NCI-H1417 treated with DMSO at 0.1 percent for 48 hours (cell line): ENCODE data around the gene FGD6.
"Not testable (repeated sequence)": the region's sequence is repeated elsewhere in the genome, so short reads cannot be mapped to it uniquely, and the experiment has no call there.

Source experiments
- DNase-seq: peaks from one replicate; lab custom pipeline; 2025; lab: John Stamatoyannopoulos, UW

The FGD6 gene

GRCh38 chr12:95205016-95205624 lies 12.1 kb downstream of the FGD6 start:
- no peak for DNase-seq

GRCh38 chr12:95204141-95204866 lies 13.0 kb downstream of the FGD6 start:
- DNase-seq: no peak

DNA sequence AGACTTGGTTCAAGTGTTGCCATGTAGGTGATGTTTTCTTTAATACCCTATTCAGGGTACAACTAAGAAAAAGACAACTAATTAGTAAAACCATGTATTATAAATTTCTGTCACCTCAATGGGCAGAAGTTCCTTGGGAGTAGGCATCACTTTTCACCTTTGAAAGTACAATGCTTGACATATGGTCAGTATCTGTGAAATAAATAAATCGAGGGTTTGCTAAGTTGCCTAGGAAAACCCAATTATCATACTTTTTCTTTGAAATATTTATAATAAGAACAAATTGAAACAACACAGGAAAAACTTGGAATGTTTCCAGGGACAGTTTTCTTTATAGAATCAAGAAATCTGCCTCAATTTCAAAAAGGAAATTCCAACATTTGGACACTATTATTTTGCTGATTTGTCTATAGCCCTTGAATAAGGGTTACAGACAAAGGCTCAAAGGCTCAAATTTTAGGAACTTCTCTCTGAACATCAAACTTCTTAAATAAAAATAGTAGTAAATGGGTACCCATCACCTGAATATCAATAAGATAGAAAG lies 13.7 kb downstream of the FGD6 start:
- DNase-seq: no peak

DNA sequence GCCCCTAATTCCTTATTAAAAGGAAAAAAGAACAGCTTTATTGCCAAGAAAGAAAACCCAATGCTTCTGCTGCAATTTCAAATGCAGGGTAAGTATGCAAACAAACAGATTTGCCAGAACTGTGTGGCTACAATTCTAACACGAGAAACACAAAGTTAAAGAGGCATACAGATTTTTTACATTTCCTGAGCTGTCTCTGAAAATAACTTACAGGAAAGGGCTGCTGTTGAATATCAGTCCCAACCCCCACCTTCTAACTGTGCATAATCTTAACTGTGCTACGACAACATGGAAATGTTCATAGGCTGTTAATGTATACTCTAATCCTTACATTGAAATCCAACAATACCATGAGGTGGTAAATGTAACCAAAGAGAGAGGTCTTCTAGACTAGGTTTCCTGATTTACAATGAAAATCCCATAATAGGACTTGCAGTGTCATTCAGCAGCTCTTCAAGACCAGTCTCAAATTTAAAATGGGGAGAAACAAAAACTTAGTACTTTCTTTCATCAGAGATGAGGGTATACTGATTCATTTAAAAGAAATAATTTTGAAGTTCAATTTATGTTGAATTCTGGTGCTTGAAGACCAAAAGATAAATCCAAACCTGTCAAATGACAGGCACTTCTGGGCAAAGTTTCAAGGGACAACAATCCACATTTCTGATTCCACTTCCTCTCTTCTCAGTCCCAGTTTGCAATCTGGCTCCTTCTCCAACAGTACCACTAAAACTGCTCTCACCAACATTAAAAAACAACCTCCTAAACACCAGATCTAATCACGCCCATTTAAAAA lies 14.4 kb downstream of the FGD6 start:
- no peak for DNase-seq

DNA sequence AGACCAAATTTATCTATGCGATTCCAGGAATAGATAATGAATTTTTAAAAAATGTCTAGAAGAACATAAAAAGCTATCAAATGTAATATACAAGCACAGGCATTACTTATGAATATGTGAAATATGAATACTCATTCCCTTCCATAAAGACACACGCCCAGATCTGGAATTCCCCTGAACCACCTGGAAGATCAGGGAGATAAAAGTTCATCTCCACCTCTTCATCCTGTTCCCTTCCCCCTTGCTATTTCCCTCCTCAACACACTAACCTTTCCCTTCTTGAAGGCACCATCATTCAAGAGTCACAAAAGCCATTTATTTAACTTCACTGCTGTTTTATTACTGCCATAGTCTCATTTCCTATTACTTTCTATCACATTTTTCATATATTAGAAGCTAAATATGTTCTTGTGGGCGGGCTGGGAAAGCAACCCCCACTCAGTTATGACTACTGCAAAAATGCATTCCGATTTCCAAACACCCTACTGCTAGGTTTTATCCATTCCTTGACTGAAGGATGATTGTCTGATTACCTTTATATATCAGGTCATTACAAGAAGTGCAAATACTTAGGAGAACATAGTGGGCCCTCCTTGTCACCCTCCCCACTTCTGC lies 16.1 kb downstream of the FGD6 start:
- DNase-seq: no peak

- no peak for DNase-seq
Observed at GRCh38 chr12:95200128-95200894, 17.0 kb downstream of the FGD6 start.

- DNase-seq: no peak
Observed at GRCh38 chr12:95198914-95199313, 18.4 kb downstream of the FGD6 start.

GRCh38 chr12:95197636-95198035 lies 19.6 kb downstream of the FGD6 start:
- no peak for DNase-seq

GRCh38 chr12:95196875-95197569 lies 20.2 kb downstream of the FGD6 start:
- DNase-seq: not testable (repeated sequence)

- no peak for DNase-seq
Observed at GRCh38 chr12:95195122-95195521, 22.1 kb downstream of the FGD6 start.

GRCh38 chr12:95193139-95193538 lies 24.1 kb downstream of the FGD6 start:
- no peak for DNase-seq

GRCh38 chr12:95192271-95192670 lies 25.0 kb downstream of the FGD6 start:
- DNase-seq: no peak

- DNase-seq: no peak
Observed at GRCh38 chr12:95191060-95191696, 26.1 kb downstream of the FGD6 start.

DNA sequence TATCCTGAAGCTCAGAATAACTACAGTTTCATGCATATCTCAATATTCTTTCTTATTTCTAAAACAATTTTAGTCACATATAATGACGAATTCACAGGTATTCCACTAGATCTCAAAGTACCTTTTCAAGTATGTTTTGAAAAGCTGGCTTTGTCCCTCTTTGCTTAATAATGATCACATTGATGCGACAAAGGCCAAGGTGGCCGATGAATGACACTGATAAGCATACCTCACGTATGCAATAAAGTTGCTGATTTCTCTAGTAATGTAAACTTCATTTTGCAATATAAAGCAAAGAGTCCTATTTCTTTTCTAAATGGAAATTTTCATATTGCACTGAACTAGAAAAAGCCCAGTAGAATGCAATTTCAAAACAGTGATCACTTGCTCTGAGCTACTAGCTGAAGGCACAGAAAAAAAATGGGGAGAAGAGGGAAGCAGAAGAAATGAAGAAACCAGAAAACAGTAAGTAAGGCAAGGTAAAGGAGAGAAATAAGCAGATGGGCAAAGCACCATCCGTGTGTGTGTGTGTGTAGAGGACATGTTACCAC lies 29.3 kb downstream of the FGD6 start:
- DNase-seq: no peak

- no peak for DNase-seq
Observed at GRCh38 chr12:95185854-95186253, 31.4 kb downstream of the FGD6 start.

GRCh38 chr12:95185072-95185471 lies 32.2 kb downstream of the FGD6 start:
- DNase-seq: no peak

DNA sequence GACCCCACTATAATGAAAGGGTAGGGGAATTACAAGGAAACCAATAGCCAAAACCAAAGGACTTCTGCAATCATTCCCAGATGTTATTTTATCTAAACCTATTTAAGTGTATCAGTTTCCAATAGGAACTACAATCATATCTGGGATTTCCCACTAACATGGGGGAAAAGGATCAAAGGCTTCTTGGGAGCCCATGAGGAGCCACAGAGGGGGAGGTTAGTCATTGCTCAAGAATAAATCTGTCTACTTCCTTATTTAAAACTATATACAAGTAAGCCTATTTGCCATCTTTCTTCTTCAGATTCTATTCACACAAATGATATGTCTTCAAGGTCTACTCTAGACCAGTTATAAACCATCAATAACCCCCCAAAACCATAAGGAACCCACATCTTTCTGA lies 33.1 kb downstream of the FGD6 start:
- DNase-seq: no peak

DNA sequence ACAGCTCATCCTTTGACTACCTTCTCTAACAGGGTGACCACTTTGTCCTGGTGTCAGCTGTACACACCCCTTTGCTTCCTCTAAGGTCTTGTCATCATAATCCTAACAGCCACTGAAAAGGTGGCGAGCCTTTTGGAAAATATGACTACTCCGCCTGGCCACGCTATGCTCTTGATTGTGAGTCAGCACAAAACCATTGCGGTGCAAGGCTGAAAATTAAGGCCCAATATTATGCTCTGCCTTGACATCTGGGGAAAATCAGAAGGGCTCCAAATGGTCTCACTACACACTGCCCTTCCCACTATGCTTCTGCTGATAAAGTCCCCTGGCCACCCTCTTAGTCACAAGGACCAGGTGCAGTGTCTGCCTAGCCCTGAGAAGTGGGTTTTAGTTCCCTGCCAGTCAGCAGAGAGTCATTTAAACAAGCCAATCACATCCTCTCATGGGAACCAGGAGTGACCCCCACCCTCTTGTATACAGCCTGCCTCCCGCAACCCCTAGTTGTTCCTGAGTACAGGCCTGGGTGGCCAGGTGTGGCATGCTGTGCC lies 34.3 kb downstream of the FGD6 start:
- DNase-seq: no peak

DNA sequence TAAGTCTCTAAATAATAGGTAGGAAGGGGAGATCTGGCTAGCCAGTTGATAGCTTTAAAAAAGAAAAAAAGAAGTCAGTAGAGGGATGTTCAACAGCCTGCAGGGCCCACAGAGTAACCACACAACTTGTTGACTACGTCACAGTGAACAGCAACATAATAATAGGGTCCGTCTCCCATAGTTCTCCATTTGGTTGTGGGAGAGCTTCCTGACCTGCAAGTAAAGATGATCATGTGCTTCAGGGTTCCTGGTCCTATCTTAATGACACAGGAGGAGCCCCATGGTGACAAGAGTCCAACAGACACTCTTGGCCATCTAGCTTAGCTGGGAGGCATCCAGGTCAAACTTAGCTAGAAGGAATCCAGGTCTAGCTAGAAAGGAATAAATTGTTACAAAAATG lies 36.2 kb downstream of the FGD6 start:
- no peak for DNase-seq

DNA sequence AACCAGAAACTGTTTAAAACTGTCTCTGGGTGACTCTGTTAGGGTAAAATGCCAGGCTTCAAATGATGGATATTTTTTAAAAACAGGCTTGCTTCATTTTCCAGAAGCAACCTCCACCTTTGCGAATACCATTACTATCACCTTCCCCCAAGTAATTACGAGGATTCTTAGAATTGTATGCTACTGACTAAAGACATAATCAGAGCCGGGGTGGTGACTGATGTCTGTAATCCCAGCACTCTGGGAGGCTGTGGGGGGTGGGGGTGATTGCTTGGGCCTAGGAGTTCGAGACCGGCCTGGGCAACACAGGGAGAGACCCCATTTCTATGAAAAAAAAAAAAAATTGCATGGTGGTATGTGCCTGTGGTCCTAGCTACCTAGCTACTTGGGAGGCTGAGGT lies 38.3 kb downstream of the FGD6 start:
- no peak for DNase-seq
